Activated naive CD4-positive, alpha-beta T cell treated with Interleukin-2 at 50 U/mL for 16 hours (primary cell): Measurements from ENCODE around the gene AGAP1.

Experiments
- DNase-seq: peaks from one replicate; pipeline ENCODE4 v3.0.0-alpha.2; 2020

Gene AGAP1

DNA sequence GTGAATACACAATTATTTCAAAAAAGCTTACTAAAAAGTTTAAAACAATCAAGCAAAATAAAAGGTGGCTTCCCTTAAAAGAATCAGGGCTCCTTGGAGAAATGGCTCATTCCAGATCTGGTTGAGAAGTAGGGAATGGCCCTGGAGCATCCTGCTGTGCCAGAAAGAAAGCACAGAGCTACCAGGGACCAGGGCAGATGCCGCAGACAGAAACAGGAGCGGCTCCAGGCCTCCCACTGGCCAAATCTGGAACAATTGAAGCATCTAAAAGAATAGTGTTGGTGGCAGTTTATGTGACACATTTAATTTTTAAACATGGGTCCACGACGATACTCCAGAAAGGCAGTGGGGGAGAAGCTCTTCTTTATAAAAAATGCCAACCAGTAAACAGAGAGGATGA, 598.9 kb downstream of the AGAP1 start:
- DNase-seq: no peak

DNA sequence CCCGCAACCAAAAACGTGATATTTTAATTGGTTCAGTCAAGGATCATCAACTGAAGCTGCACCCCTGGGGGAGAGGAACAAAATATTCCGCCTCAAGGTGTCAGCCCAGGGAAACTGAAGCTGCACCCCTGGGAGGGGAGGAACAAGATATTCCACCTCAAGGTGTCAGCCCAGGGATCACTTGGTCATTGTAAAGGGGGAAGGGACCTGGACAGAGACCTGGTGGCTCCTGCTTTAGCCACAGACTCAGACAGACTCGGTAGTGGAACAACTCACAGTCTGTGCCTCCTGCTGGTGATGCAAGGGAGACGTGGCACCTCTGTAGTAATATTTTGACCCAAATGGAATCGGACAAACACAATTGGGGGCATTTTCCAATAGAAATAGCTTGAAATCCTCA, 599.3 kb downstream of the AGAP1 start:
- DNase-seq: no peak

DNA sequence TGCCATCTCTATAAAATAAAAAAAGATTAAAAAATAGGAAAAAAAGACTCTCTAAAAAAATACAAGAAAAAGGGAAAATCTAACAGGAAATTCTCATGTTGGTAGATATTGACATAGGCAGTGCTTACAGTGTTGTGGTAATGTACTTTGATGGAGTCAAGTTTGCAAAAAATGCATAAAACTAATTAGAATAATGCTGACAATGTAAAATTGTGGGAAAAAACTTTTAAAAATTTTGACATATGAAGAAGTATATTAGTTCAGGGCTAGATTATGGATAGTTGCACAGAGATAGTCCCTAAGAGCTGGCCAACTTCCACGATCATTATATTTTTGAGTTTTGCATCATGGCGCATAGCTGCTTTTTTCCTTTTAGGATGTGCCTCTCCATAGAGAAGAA, 601.7 kb downstream of the AGAP1 start:
- DNase-seq: no peak

DNA sequence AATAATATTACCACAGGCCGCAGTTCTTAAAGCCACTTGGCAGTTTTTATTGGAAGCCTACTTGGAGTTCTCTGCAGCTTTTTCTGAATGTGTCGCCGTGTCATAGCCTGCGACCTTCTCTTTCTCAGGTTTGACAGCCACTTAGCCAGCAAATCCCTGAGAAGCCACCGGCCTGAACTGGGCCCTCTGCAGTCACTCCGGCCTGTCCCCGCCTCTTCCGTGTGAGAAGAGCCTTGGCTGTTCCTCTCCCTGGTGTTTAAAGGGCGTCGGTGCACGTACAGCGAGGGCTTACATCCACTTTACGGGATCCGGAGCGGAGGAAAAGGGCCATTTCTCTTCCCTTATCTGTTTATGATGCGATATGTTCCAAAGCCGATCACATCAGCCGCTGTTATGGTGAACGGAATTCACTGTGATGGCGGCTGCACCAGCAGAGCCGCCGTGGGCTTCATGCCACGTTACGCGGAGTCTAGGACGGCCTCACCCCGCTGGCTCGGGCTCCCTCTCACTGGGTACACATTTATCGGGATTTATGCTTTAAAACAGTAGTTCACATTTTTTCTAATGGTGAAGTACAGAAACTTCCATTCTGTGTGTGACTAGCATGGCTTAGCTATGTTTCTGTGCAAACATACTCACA, 607.6 kb downstream of the AGAP1 start:
- DNase-seq: no peak

DNA sequence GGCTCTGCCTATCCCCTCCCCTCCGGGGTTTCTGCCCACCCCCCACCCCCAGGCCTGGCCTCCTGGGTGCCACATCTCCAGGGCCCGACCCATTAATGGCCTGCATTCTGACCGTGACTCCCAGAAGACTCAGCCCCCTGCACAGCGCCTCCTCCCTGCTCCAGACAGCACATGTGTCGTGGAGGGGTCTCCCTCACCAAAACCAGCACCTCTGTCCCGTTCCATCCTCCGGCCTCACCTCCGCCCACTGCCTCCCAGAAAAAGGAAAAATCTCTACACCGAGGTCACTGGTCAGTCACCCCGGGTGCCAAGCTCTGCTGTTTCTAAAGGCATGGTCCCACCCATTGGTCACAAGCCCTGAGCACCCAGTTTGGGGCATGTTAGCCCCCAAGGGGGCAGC, 609.1 kb downstream of the AGAP1 start:
- DNase-seq: no peak

DNA sequence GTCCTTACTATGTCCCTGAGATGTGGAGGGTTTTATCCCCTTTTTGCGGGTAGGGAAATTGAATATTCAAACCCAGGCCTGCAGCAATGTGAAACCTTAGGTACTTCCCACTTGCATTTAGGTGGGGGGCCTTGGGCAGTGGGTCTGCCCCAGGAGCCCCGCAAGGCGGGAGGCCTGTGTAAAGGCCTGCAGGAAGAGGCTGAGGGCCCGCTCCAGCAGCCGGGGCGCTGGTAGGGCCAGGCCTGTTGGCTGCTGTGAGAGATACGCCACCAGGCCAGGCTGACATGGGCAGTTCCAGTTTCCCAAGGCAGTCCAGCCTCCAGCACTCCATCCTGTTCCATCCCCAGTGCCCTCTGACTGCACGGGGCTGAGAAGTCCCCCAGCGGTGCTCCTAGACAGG, 610.1 kb downstream of the AGAP1 start:
- no peak for DNase-seq

DNA sequence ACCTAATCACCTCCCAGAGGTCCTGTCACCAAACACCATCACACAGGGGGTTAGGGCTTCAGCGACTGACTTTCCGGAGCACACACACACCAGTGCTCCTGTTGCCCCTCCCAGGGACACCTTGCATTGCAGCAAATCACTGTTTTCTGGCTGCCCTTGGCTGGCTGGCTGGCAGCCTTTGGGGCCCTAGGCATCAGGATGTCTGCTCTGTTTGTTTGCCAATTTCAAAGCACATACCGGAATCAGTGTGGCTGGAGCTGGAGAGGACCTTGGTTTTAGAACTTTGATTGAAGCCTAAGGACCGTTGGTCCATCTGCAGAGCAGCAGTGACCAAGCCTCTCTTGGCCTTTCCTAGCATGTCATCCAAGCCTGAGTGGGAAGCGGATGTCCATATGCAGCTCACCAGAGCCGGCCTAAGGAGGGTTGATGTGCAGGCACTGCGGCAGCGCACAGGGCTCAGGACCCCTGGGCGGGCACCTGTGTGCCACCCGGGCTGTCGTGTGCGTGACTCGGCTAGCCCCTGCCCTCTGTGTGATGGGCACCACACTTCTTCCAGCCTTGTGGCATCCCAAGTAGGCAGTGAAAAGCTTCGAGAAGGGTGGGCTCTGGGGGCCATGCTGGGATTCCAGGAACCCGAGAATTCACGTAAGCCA, 612.2 kb downstream of the AGAP1 start:
- no peak for DNase-seq

DNA sequence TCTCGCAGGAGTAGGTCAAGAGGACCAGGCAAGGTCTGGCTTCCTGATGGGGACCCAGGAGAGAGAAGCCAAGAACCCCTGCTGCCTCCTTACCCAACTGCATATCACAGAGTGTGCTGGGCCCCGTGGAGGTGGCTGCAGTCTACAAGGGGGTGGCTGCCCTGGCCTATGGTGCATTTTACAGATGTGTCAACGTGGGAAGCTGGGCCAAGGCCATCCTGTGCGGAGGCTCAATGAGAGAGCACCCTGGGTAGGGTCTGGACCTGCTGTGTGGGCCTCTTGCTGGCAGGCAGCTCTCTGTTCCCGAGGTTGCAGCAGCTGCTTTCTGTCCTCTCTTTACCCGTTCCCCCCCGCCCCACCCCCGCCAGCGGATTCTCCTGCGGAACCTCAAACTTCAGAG, 612.9 kb downstream of the AGAP1 start:
- DNase-seq: no peak

DNA sequence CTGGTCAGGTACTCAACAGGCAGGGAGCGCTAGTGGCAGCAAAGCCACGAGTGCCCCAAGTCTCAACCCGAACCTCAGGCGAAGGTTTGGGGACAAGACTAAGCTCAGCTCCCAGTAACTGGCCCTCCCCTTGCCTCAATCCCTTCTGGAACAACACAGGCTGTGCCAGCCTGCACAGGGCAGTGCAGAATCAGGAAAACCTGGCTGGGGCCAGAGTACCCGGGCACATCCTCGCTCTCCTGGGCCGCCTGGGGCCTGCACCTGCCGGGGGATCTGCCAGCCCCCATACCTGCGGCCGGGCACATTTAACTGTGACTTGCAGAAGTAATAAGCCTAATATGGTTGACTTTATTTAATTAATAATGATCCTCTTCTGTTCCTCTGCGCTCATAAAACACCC, 613.7 kb downstream of the AGAP1 start:
- DNase-seq: no peak

DNA sequence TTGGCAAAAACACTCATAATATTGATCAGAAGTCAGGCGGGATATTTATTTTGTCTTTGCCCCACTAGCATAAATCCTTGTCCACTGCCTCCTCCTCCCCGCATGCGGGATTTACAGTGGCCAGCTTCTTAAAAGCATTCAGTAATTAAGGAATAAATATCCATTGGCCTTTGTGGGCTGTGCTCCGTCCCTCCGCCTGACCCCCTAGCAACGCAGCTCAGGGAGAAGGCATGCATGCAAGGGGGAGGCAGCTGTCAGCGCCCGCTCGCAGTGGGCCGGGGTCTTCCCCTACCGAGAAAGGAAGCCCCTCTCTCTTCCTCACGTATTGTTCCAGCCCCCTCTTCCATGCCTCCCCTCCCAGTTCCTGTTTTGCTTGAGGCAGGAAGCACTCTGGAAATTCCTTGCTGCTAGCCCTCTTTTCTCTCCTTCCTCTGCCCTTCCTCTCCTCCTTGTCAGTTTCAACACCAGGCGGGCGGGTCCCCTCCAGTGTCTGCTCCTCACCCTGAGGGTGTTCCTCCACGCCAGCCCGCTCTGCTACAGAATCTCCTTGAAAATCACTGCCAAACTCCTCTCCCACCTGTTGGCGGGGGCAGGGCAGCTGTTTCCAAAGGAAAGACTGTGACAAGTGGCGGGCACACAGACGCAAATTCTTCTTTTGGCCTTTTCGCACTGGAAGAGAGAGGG, 614.2 kb downstream of the AGAP1 start:
- DNase-seq: no peak

DNA sequence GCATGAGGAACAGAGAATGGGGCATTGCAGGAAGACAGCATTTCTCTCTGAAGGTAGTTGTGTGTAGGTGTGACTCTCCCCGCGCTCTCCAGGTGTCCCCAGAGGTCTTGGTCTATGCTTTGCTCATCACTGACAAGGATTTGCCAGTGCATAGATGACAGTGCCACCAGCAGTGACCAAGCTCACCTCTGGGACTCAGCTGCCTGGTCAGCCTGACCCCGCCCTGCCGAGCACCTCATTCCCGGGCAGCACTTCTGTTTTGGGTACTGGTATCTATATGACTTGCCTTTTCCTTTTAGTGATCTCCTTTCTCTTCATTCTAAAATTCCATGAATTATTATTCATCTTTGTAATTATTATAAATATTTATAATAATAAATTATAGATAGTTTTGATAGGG, 615.2 kb downstream of the AGAP1 start:
- no peak for DNase-seq

DNA sequence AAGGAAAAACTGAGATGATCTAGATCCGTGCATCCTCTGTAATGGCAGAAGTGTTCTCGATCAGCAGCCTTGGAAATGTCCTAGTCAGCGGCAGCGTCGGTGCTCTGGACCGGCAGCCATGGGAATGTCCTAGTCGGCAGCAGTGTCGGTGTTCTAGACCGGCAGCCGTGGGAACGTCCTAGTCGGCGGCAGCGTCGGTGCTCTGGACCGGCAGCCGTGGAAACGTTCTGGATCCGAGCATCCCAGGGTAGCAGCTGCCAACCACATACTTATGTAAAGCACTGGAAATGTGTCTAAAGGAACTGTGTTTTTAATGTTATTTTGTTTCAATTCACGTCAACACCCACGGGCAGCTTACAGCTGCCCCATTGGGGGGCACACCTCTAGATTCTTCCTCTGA, 615.6 kb downstream of the AGAP1 start:
- DNase-seq: no peak

DNA sequence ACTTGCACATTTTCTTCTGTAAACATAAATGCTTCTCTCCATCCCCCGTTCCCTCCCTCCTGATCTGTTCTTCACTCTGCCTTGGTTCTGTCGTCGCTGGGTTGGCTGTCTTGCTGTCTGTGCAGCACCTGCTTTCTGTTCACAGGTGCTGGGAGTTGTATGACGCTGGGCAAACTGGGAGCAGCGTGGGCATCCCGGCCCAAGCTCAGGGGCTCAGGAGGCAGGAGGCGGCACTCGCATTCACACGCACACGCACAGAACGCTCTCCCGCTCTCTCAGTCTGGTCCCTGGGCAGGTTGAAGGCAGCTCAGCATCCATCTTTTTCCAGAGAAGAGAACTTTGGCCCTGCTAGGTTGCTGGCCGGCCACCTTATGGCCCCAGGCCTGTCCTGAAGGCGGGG, 618.6 kb downstream of the AGAP1 start:
- no peak for DNase-seq

DNA sequence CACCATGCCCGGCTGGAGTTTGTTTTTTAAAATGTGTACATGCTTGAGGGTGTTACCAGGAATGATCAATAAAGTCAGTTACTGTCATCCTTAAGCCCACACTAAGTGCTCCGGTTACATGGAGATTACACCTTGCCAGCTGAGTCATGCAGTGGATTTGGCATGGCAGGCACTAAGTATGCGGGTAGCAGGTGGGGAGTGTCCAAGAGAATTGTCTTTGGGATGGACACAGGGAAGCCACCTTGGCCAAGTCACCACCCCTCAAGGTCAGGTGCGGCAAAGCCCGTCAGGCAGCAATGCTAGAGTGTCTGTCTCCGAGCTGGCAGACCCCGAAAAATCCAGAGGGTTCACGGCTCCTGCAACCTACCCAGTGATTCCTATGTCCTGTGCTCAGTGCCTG, 619.6 kb downstream of the AGAP1 start:
- DNase-seq: no peak

DNA sequence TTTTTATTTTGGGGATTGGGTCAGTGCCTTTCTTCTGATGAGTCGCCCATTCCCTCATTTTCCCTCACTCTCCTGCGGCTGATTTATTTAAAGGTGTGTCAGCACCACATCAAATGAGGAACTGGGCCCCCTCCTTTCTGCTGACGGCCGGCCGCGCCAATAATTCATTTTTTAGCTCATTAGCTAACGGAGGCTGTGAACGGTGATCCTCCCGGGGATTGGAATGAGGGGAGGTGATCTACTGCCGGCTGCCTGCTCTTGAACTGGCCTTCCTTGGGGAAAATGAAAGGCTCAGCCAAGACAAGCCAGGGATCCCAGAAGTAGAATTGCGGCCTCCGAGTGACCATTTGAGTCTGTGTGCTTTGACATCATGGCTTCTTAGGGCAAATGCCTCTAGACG, 620.1 kb downstream of the AGAP1 start:
- no peak for DNase-seq

DNA sequence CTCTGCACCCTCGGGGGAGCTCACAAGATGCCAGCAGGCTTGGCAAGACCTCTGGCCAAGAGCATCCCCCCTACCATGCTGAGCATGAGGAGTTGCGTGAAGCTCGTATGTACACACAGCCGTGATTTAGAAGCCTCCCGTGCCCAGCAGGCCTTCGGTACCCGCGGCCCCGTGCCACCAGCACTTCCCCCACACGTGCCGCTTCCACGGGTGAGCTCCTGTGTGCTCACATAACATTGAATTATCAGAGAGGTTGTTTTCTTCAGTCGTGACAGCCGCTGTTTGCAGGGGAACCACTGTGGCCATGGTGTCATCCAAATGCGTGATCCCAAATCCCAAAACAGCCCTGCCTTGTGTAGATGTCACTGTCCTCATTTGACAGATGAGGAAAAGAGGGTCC, 621.1 kb downstream of the AGAP1 start:
- DNase-seq: no peak

DNA sequence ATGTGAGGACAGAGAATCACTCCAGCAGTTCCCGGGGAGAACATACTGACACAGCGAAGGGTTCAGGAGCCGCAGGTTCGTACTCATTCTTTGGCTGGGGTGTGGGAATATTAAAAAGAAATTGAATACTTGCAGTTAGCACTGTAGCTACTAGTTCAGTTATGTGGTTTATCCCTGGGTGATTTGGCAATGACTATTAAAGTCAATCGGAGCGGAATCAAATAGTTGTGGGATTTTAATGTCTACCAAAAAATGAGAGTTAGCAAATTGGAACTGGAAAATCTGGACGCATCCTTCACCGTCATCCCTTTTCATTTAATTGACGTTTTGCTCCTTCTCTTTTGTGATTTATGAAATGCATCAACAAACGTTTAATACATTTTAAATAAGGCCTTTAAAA, 623.6 kb downstream of the AGAP1 start:
- DNase-seq: no peak

DNA sequence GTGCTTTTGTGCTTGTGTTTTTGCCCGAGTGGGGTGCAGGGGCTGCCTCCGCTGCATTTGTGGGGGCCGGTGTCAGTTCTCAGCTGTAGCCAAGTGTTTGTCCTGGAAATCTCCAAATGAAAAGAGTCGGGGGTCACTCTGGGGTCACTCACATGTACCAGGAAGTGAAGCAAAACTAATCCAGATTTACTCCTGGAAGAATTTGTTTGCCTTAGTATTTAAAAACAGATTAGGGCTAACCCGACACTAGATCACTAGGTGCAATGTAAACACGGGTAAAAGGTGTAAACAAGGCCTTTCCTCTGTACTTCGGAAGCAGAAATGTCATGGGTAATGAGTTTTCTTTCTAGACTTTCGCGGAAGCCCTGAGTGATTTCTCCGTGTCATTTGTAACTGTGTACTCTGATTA, 624.0 kb downstream of the AGAP1 start:
- no peak for DNase-seq

DNA sequence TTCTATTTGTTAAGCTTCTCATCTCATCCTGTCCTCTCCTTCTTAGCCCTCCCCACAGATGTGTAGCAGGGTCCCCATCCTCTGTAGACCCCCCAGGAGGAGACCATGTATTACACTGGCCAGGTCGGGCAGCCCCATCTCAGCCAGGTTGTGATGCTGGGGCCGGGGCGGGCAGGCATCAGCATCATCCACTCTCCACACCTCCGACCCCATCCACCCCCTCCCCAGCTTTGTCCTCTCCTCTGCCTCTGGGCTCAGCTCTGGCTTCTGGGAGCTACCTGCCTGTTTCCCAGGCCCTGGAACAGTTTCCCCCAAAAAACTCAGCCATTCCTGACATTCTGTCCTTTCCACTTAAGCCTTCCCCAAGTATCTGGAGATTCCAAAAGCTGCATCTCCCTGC, 625.2 kb downstream of the AGAP1 start:
- DNase-seq: no peak

DNA sequence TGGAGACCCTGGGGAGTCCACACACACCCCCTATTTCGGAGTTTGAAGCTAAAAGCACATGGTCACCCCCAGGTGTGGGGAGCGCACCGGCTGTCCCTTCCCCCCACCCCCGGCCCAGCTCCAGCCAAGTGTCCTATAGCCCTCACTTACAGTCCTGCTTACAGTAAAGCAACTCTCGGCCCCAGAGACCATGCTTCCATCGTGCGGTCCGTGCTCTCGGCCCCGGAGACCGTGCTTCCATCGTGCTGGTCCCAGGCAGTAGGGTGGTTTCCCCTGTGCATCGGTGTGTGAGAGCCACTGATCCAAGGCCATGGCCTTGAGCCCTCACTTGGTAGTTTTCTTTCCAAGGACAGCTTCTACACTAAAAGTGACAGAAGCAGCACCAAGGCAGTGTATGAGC, 625.6 kb downstream of the AGAP1 start:
- no peak for DNase-seq

DNA sequence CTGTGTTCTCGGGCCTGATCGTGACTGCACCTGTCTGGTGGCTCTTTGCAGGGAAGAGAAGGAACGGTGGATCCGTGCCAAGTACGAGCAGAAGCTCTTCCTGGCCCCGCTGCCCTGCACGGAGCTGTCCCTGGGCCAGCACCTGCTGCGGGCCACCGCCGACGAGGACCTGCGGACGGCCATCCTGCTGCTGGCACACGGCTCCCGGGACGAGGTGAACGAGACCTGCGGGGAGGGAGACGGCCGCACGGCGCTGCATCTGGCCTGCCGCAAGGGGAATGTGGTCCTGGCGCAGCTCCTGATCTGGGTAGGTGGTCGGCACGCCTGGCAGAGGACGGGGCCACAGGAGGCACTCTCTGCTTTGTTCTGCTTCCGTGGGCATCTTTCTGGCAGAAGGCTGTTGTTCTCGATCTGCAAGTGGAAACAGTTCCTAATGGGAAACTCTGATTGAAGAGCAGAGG, 626.3 kb downstream of the AGAP1 start:
- no peak for DNase-seq

DNA sequence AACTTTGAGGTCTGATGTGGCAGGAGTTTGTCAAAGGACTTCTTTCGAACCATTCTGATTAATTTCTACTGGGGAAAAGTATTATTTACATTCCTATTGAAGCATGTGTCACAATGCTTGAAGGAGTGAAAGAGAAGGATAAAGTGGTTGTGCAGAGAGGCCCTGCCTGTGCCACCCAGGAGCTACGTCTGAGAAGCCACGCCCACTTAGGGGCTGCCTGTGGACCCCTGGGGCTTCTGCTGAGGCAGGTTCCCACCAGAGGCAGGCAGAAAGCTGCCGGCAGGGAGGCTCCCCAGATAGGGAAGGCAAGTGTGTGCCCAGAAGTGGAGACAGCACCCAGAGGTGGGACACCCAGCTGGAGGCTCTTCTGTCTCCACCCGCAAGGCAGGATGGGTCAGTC, 627.0 kb downstream of the AGAP1 start:
- no peak for DNase-seq

DNA sequence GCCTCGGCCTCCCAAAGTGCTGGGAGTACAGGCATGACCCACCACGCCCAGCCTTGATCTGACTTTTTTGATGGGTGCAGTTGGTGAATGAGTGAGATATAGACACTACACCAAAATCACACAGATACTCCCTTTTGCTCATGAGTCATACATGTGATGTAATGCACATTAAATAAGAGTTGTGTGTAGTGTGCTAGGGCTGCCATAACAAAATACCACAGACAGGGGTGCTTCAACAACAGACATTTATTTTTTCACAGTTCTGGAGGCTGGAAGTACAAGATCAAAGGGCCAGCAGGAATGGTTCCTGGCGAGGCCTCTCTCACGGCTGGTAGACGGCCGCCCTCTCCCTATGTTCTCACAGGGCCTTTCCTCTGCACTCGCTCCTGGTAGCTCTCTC, 627.7 kb downstream of the AGAP1 start:
- DNase-seq: no peak

DNA sequence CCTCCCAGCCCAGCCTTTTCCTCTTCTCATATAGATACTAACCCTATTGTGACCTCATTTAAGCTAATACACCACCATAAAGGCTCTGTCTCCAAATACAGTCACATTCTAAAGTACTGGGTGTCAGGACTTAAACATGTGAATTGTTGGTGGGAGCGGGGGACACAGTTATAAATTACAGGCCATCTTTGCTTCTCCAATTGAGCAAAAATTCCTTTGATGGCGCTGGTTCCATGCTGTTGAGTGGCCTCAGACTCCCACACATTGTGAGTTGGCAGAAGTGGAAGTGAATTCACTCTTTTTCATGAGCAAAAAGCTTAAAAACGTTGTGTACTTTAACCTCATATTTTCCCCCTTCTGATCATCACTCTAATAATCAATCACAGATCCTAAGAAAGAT, 628.4 kb downstream of the AGAP1 start:
- no peak for DNase-seq

DNA sequence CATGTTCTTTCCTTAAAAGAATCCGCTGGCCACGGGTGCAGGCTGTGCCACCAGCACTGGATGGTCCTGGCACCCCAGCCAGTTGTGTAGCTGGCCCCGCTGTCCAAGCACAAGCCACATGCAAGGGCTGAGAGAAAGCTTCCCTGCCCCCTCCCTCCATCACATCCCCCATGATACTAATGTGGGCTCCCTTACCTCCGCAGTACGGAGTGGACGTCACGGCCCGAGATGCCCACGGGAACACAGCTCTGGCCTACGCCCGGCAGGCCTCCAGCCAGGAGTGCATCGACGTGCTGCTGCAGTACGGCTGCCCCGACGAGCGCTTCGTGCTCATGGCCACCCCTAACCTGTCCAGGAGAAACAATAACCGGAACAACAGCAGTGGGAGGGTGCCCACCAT, 629.9 kb downstream of the AGAP1 start:
- DNase-seq: no peak
